ENCODE results near the gene SGIP1. TPM values are rescaled to one million over a fixed set of nuclear protein-coding genes. Genes with fewer than 3 reads are reported as not detected.
A peak's percentile ranks its signal among the peaks of the same experiment; 100 is the strongest.

The SGIP1 gene
- total and polyA plus RNA-seq, 2 experiments from 2014 or later = 3.1 to 20.2 TPM

GRCh38 chr1:66578841-66579240 lies 44.9 kb downstream of the SGIP1 start:
- no peak for DNase-seq (ENCODE audit: low spot score)

GRCh38 chr1:66580081-66580480 lies 46.1 kb downstream of the SGIP1 start:
- no peaks in the 10 kb centered on the region for H3K79me2 ChIP-seq
- H3K4me3 ChIP-seq = no peak overlapping the region
- no peaks in the 10 kb centered on the region for H3K27me3 ChIP-seq
- peaks cover 12% of the 10 kb centered on the region for H3K4me1 ChIP-seq (ENCODE audit: insufficient read depth)
- no peaks in the 10 kb centered on the region for H3K9me2 ChIP-seq (replicated peaks; ENCODE audit: insufficient read depth)
- H3K36me3 ChIP-seq (replicated peaks; ENCODE audit: insufficient read depth, low read depth) = no peaks in the 10 kb centered on the region
- H2AFZ ChIP-seq = no peak overlapping the region
- H3K4me2 ChIP-seq = no peak overlapping the region
- H3K27ac ChIP-seq = no peak overlapping the region
- DNase-seq (ENCODE audit: low spot score) = no peak
- TF ChIP-seq EZH2phosphoT487 (IDR thresholded peaks at IDR 0.05; ENCODE audit: low read depth, severe bottlenecking, unreplicated experiment) (no peak), CTCF (IDR thresholded peaks at IDR 0.05; ENCODE audit: poor library complexity) (no peak), EZH2 (IDR thresholded peaks at IDR 0.05; ENCODE audit: borderline replicate concordance) (no peak)
- no peaks in the 10 kb centered on the region for H3K9me3 ChIP-seq (ENCODE audit: low read depth)
- no peaks in the 10 kb centered on the region for H4K20me1 ChIP-seq (ENCODE audit: insufficient read depth, poor library complexity, severe bottlenecking)
- WGBS (ENCODE audit: low lambda C conversion rate, missing lambda C conversion rate) = 100% methylated on average over 2 of the region's 2 CpGs

More at GRCh38 chr1:66578841-66579240, 44.9 kb downstream of the SGIP1 start:
- 48% methylated on average over 1 of the region's 1 CpG for WGBS (ENCODE audit: low lambda C conversion rate, missing lambda C conversion rate)
- H3K4me1 ChIP-seq (ENCODE audit: insufficient read depth) = peaks cover 12% of the 10 kb centered on the region
- no peak overlapping the region for H3K27ac ChIP-seq
- no peaks in the 10 kb centered on the region for H3K36me3 ChIP-seq (replicated peaks; ENCODE audit: insufficient read depth, low read depth)
- H3K9me3 ChIP-seq (ENCODE audit: low read depth) = no peaks in the 10 kb centered on the region
- no peak overlapping the region for H3K4me3 ChIP-seq
- H3K27me3 ChIP-seq = no peaks in the 10 kb centered on the region
- H3K79me2 ChIP-seq = no peaks in the 10 kb centered on the region
- H2AFZ ChIP-seq = no peak overlapping the region
- H3K9me2 ChIP-seq (replicated peaks; ENCODE audit: insufficient read depth) = no peaks in the 10 kb centered on the region
- H4K20me1 ChIP-seq (ENCODE audit: insufficient read depth, poor library complexity, severe bottlenecking) = no peaks in the 10 kb centered on the region
- no peak overlapping the region for H3K4me2 ChIP-seq
- TF ChIP-seq EZH2 (IDR thresholded peaks at IDR 0.05; ENCODE audit: borderline replicate concordance) = no peak
- no peak for TF ChIP-seq CTCF (IDR thresholded peaks at IDR 0.05; ENCODE audit: poor library complexity)

- H3K4me3 ChIP-seq = no peak overlapping the region
- WGBS (ENCODE audit: low lambda C conversion rate, missing lambda C conversion rate) = 95% methylated on average over 2 of the region's 2 CpGs
- no peak for TF ChIP-seq EZH2 (IDR thresholded peaks at IDR 0.05; ENCODE audit: borderline replicate concordance)
- TF ChIP-seq EZH2phosphoT487 (IDR thresholded peaks at IDR 0.05; ENCODE audit: low read depth, severe bottlenecking, unreplicated experiment) = no peak
- no peak for TF ChIP-seq CTCF (IDR thresholded peaks at IDR 0.05; ENCODE audit: poor library complexity)
Measured at GRCh38 chr1:66583021-66583420, 49.1 kb downstream of the SGIP1 start.

GRCh38 chr1:66585002-66585401 lies 51.0 kb downstream of the SGIP1 start:
- H4K20me1 ChIP-seq (ENCODE audit: insufficient read depth, poor library complexity, severe bottlenecking) = no peaks in the 10 kb centered on the region
- H3K4me3 ChIP-seq = no peak overlapping the region
- no peaks in the 10 kb centered on the region for H3K9me3 ChIP-seq (ENCODE audit: low read depth)
- no peaks in the 10 kb centered on the region for H3K79me2 ChIP-seq
- H3K4me2 ChIP-seq = no peak overlapping the region
- H3K27ac ChIP-seq = no peak overlapping the region
- H3K4me1 ChIP-seq (ENCODE audit: insufficient read depth) = no peaks in the 10 kb centered on the region
- no peak for DNase-seq (ENCODE audit: low spot score)
- H3K27me3 ChIP-seq = no peaks in the 10 kb centered on the region
- H3K36me3 ChIP-seq (replicated peaks; ENCODE audit: insufficient read depth, low read depth) = no peaks in the 10 kb centered on the region
- TF ChIP-seq EZH2 (IDR thresholded peaks at IDR 0.05; ENCODE audit: borderline replicate concordance) = no peak
- no peak for TF ChIP-seq CTCF (IDR thresholded peaks at IDR 0.05; ENCODE audit: poor library complexity)
- no peak for TF ChIP-seq EZH2phosphoT487 (IDR thresholded peaks at IDR 0.05; ENCODE audit: low read depth, severe bottlenecking, unreplicated experiment)
- no peaks in the 10 kb centered on the region for H3K9me2 ChIP-seq (replicated peaks; ENCODE audit: insufficient read depth)
- peak overlapping the region; percentile 18 for H2AFZ ChIP-seq

More at GRCh38 chr1:66583021-66583420, 49.1 kb downstream of the SGIP1 start:
- DNase-seq (ENCODE audit: low spot score) = no peak
- no peak overlapping the region for H2AFZ ChIP-seq
- no peaks in the 10 kb centered on the region for H3K9me2 ChIP-seq (replicated peaks; ENCODE audit: insufficient read depth)
- no peak overlapping the region for H3K27ac ChIP-seq
- H3K27me3 ChIP-seq = no peaks in the 10 kb centered on the region
- no peak overlapping the region for H3K4me2 ChIP-seq
- H3K36me3 ChIP-seq (replicated peaks; ENCODE audit: insufficient read depth, low read depth) = no peaks in the 10 kb centered on the region
- H4K20me1 ChIP-seq (ENCODE audit: insufficient read depth, poor library complexity, severe bottlenecking) = no peaks in the 10 kb centered on the region
- H3K79me2 ChIP-seq = no peaks in the 10 kb centered on the region
- no peaks in the 10 kb centered on the region for H3K9me3 ChIP-seq (ENCODE audit: low read depth)
- no peaks in the 10 kb centered on the region for H3K4me1 ChIP-seq (ENCODE audit: insufficient read depth)

All from hepatocyte (in vitro differentiated cells).